Measurements from ENCODE around the gene RND2. TPM values are rescaled to one million over a fixed set of nuclear protein-coding genes. Genes with fewer than 3 reads are reported as not detected.

The RND2 gene
- total RNA-seq, 1 donor from 2014 or later = 0.40 TPM

DNA sequence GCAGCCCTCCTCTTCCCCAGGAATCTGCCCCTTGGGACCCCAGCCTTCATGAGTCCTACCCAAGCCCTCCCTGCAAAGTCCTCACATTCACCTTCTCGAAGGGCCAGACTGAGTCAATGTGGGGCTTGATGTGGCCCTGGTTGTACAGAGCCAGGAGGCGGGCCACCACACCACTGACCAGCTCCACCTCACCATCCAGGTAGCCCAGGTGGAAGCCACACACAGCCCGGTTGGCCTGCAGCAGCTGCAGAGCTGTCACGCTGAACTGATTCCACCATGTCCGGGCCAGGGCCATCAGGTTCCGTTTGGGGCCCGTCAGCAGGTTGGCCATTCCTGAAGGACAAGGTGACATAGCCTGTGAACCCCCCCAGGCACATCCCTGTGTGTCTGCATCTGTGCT, 8.8 kb upstream of the RND2 start:
- H3K4me3 ChIP-seq (ENCODE audit: low read depth, low read length) = no peak overlapping the region
- TF ChIP-seq, protein P1, sequence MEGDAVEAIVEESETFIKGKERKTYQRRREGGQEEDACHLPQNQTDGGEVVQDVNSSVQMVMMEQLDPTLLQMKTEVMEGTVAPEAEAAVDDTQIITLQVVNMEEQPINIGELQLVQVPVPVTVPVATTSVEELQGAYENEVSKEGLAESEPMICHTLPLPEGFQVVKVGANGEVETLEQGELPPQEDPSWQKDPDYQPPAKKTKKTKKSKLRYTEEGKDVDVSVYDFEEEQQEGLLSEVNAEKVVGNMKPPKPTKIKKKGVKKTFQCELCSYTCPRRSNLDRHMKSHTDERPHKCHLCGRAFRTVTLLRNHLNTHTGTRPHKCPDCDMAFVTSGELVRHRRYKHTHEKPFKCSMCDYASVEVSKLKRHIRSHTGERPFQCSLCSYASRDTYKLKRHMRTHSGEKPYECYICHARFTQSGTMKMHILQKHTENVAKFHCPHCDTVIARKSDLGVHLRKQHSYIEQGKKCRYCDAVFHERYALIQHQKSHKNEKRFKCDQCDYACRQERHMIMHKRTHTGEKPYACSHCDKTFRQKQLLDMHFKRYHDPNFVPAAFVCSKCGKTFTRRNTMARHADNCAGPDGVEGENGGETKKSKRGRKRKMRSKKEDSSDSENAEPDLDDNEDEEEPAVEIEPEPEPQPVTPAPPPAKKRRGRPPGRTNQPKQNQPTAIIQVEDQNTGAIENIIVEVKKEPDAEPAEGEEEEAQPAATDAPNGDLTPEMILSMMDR (conservative IDR thresholded peaks at IDR 0.05; ENCODE audit: low read depth, low read length) = no peak

DNA sequence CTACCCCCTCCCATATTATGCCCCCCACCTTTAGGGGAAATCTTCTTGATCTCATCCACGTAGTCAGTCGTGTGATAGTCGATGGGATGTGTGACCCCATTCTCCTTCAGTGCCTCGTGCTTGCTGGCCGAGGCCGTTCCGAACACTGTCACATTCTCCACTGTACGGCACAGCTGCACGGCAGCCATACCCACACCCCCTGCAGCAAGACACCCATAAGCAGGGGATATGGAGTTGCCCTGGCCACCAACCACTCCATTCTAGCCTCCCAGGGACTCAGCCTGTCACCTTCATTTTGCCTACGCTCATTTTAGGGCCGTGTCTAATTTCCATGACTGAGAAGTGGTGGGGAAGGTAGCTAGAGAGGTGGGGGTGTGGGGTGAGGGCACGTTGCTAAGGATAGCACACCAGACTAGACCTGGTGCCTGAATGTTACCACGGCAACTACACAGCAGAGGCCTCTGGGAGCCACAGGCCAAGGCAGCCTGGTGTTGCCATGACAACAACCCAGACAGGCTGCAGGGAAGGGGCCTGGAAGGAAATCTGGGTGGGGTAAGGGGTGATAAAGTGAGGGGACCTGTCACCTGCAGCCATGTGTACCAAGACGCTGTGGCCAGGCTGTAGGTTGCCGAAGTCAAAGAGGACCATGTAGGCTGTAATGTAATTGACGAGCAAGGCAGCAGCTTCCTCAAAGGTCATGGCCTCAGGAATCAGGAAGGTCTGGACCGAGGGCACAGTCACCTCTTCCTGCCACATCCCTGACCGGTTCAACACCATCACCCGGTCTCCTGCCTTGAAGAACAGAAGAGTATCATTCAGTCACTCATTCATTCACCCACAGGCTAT, 6.8 kb upstream of the RND2 start:
- TF ChIP-seq, protein P1 (conservative IDR thresholded peaks at IDR 0.05; ENCODE audit: low read depth, low read length) = no peak
- no peak overlapping the region for H3K4me3 ChIP-seq (ENCODE audit: low read depth, low read length)
- DNase-seq (ENCODE audit: low read depth) = no peak

More for the DNA sequence above, 8.8 kb upstream of the RND2 start:
- DNase-seq (ENCODE audit: low read depth) = no peak

DNA sequence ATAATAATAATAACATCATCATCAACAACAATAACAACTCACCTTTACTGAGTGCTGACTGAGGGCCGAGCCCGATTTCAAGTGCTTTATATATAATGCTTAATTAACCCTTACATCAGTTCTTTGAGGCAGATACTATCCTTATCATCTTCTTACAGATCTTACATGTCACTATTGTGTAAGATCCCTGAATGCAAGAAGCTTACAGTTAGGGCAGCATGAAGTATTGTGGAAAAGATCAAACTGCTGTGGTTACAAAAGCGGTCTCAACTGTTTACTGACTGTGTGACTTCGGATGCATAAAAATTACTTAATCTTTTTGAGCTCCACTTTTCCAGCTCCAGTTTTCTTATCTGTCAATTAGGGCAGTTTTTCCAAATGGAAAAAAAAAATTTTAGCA, 6.1 kb upstream of the RND2 start:
- DNase-seq (ENCODE audit: low read depth) = no peak
- H3K4me3 ChIP-seq (ENCODE audit: low read depth, low read length) = no peak overlapping the region
- TF ChIP-seq, protein P1 (conservative IDR thresholded peaks at IDR 0.05; ENCODE audit: low read depth, low read length) = no peak

DNA sequence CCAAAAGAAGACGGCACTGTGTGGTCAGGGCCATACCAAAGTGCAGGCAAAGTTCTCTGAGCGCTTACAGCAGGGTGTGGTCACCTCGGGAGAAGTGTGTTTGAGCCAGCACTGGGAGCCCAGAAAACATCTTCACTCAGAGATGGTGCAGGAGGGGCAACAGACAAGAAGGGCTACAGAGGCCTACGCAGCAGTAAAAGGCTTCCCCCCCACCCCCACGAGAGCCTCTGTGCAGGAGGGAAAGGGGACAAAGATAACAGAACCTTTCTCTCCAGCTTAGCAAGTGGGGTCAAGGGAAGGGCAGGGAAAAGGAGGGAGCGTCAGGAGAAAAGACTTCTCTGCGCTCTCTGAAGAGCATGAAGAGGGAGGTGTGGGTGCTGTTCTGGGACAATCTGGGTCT, 5.6 kb upstream of the RND2 start:
- TF ChIP-seq, protein P1 (conservative IDR thresholded peaks at IDR 0.05; ENCODE audit: low read depth, low read length) = no peak
- no peak overlapping the region for H3K4me3 ChIP-seq (ENCODE audit: low read depth, low read length)
- DNase-seq (ENCODE audit: low read depth) = no peak

DNA sequence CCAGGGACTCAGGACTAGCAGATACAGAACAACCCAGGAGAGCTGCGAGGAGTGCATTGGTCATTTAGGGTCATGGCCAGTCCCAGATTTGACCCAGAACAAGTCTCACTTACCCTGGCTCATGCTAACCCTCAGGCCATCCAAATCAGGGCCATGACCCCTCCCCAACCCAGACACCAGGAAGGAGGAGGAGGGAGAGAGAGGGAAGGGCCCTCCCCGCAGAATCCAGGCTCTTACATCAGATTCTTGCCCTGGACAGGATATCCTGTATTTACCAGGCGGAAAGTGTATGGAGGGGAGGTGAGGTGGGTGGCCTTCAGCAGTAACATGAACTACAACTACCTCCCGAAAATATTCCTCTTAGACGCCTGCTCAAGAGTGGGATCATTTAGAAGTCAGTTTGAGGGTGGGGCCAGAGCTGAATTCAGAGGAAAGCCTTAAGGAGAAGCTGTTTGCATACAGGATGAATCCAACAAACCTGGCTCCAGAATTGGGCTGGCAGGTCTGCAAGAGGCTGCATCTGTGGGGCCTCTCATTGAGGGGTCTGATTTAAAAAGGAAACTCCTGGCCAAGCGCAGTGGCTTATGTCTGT, 4.9 kb upstream of the RND2 start:
- TF ChIP-seq, protein P1 (conservative IDR thresholded peaks at IDR 0.05; ENCODE audit: low read depth, low read length) = no peak
- H3K4me3 ChIP-seq (ENCODE audit: low read depth, low read length) = peak overlapping the region; percentile 98
- DNase-seq (ENCODE audit: low read depth) = no peak

DNA sequence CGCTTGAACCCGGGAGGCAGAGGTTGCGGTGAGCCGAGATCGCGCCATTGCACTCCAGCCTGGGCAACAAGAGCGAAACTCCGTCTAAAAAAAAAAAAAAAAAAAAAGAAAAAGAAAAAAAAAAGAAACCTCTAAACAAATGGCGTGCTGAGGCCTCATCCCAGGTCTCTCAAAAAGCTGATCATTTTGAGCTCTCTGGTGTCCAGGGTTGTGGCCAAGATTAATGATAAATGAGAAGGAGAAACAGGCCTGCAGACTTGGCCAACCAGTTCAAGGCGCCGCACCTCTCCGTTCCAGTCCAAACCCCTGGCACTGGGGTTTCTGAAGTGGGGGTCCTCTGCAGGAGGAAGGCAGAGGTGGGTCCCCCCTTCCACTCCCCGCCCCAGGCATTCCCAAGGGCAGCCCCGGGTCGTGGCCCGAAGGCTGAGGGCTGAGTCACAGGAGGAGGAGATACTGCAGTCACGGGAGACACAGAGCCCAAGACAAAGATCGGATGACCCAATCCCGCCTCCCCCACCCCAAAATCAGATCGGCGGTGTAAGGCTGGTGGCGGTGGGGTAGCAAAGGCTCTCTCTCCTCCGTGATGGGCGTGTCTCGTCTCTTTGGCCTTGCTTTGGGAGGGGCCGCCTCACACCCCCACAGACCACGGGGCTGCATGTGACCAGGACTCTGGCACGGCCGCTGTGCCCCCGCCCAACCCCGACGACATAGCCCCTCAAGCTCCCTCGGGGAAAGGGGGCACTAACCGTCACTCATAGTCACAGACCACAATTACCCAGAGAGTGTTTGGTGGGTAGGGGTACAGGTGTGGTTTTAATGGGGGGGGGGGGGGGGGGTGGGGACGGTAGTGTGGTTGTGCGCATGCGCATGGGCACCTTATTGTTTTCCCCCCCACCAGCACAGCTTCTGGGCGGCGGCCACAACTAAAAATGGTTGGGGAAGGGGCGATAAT, 4.0 kb upstream of the RND2 start:
- peak overlapping the region; percentile 98 for H3K4me3 ChIP-seq (ENCODE audit: low read depth, low read length)
- TF ChIP-seq, protein P1 (conservative IDR thresholded peaks at IDR 0.05; ENCODE audit: low read depth, low read length) = no peak
- no peak for DNase-seq (ENCODE audit: low read depth)

Measured in epithelial cell of proximal tubule (primary cell).